ENCODE measurements around the gene SCRG1. TPM values are rescaled to one million over a fixed set of nuclear protein-coding genes. Genes with fewer than 3 reads are reported as not detected.

The SCRG1 gene
- polyA plus RNA-seq, 3 donors, result 0.07 to 0.24 (median 0.08) TPM

GRCh38 chr4:173410079-173410478 is 11.2 kb upstream of the SCRG1 start:
- intact Hi-C loops (cut with micrococcal nuclease), result loop anchor here in 1 of 2 donors (10.0 kb wide), 2 partner anchors 235 to 405 kb away; no protein-coding TSS in a partner anchor
- H4K20me1 ChIP-seq (ENCODE audit: insufficient read depth, low read length), result no peaks in the 10 kb centered on the region
- Mint-ChIP-seq H3K27ac (peak overlapping the region in 3 of 7 donors; percentile 30 to 63 (median 59)), H3K9me3 (peaks cover 0 to 5% (median 0%) of the 10 kb centered on the region in 7 donors), H3K4me3 (no peak overlapping the region), H3K4me1 (peaks cover 56% of the 10 kb centered on the region), H3K27me3 (ENCODE audit: low read depth in 3 of 3) (peaks cover 0 to 3% (median 0%) of the 10 kb centered on the region in 3 donors), H3K36me3 (peaks cover 25 to 36% of the 10 kb centered on the region in 2 donors)
- no peaks in the 10 kb centered on the region for H3K27me3 ChIP-seq (ENCODE audit: control insufficient read depth in 2 of 2, insufficient read depth in 2 of 2, low read length in 2 of 2)
- no peaks in the 10 kb centered on the region for H3K9me3 ChIP-seq (replicated peaks in 1 of 2; ENCODE audit: control insufficient read depth in 1 of 2, insufficient read depth in 1 of 2, low read length in 2 of 2)
- WGBS (ENCODE audit: insufficient coverage), result 100% methylated on average over 1 of the region's 2 CpGs
- peak overlapping the region in 1 of 2 donors; percentile 93 for H3K27ac ChIP-seq (ENCODE audit: low read depth in 1 of 2, low read length in 2 of 2)
- H3K4me2 ChIP-seq (replicated peaks; ENCODE audit: extremely low read depth, low read length, poor library complexity, severe bottlenecking), result no peak overlapping the region
- peaks cover 11% of the 10 kb centered on the region for H3K79me2 ChIP-seq (ENCODE audit: insufficient read depth, low read length)
- no peak for DNase-seq
- H3K36me3 ChIP-seq (replicated peaks in 1 of 2; ENCODE audit: control insufficient read depth in 1 of 2, insufficient read depth in 2 of 2, low read length in 2 of 2), result peaks cover 0 to 34% of the 10 kb centered on the region in 2 donors
- H2AFZ ChIP-seq (ENCODE audit: insufficient read depth, low read depth, low read length, poor library complexity, severe bottlenecking), result no peak overlapping the region
- peaks cover 50 to 53% of the 10 kb centered on the region in 2 donors for H3K4me1 ChIP-seq (ENCODE audit: control insufficient read depth in 1 of 2, insufficient read depth in 2 of 2, low read length in 2 of 2)
- TF ChIP-seq CTCF (IDR thresholded peaks at IDR 0.05), result no peak
- H3K4me3 ChIP-seq (replicated peaks in 1 of 3; ENCODE audit: low read depth in 2 of 3, low read length in 3 of 3), result no peak overlapping the region
- H3K9ac ChIP-seq (ENCODE audit: insufficient read depth, low read length, poor library complexity, severe bottlenecking), result no peak overlapping the region

- H3K4me1 ChIP-seq (ENCODE audit: control insufficient read depth in 1 of 2, insufficient read depth in 2 of 2, low read length in 2 of 2), result peaks cover 10 to 13% of the 10 kb centered on the region in 2 donors
- peaks cover 14 to 61% of the 10 kb centered on the region in 2 donors for H3K36me3 ChIP-seq (replicated peaks in 1 of 2; ENCODE audit: control insufficient read depth in 1 of 2, insufficient read depth in 2 of 2, low read length in 2 of 2)
- intact Hi-C loops (cut with micrococcal nuclease), result no loop called here
- no peaks in the 10 kb centered on the region for H3K79me2 ChIP-seq (ENCODE audit: insufficient read depth, low read length)
- no peak for DNase-seq
- no peaks in the 10 kb centered on the region for H3K9me3 Mint-ChIP-seq
- no peaks in the 10 kb centered on the region for H3K9me3 ChIP-seq (replicated peaks in 1 of 2; ENCODE audit: control insufficient read depth in 1 of 2, insufficient read depth in 1 of 2, low read length in 2 of 2)
- peaks cover 0 to 3% (median 0%) of the 10 kb centered on the region in 3 donors for H3K27me3 Mint-ChIP-seq (ENCODE audit: low read depth in 3 of 3)
- H3K27ac Mint-ChIP-seq, result no peak overlapping the region
- no peak overlapping the region for H2AFZ ChIP-seq (ENCODE audit: insufficient read depth, low read depth, low read length, poor library complexity, severe bottlenecking)
- H3K27ac ChIP-seq (ENCODE audit: low read depth in 1 of 2, low read length in 2 of 2), result no peak overlapping the region
- 89% methylated on average over 1 of the region's 4 CpGs for WGBS (ENCODE audit: insufficient coverage)
- no peak for TF ChIP-seq CTCF (IDR thresholded peaks at IDR 0.05)
- H3K4me2 ChIP-seq (replicated peaks; ENCODE audit: extremely low read depth, low read length, poor library complexity, severe bottlenecking), result no peak overlapping the region
- H3K4me1 Mint-ChIP-seq, result peaks cover 18% of the 10 kb centered on the region
- no peak overlapping the region for H3K9ac ChIP-seq (ENCODE audit: insufficient read depth, low read length, poor library complexity, severe bottlenecking)
- H3K27me3 ChIP-seq (ENCODE audit: control insufficient read depth in 2 of 2, insufficient read depth in 2 of 2, low read length in 2 of 2), result no peaks in the 10 kb centered on the region
- H3K36me3 Mint-ChIP-seq, result peaks cover 37 to 63% of the 10 kb centered on the region in 2 donors
- H3K4me3 Mint-ChIP-seq, result no peak overlapping the region
- no peak overlapping the region for H3K4me3 ChIP-seq (replicated peaks in 1 of 3; ENCODE audit: low read depth in 2 of 3, low read length in 3 of 3)
- H4K20me1 ChIP-seq (ENCODE audit: insufficient read depth, low read length), result no peaks in the 10 kb centered on the region
These were observed 7.1 kb upstream of the SCRG1 start for GRCh38 chr4:173405840-173406606.
